Skin epidermis (tissue), 12 donors: ENCODE data around the gene CAMK4.

Experiments used
- H3K27ac ChIP-seq, 21 experiments: fragments of 200-600 bp; sonication (generic) in 11 of 21; one replicate each; pipeline ENCODE4 v1.5.0; 2020; ENCODE audit warnings: mild to moderate bottlenecking in 3 of 21, inconsistent platforms in 2 of 21, moderate library complexity in 2 of 21
- H3K4me3 ChIP-seq, 7 experiments: fragments of 200-600 bp; sonication (generic) in 2 of 7; one replicate each; pipeline ENCODE4 v1.5.0; 2020; ENCODE audit warnings: inconsistent platforms in 2 of 7, mild to moderate bottlenecking in 2 of 7, moderate library complexity in 1 of 7

Gene CAMK4

GRCh38 chr5:111360173-111360572, 136.0 kb downstream of the CAMK4 start:
- Histone ChIP-seq H3K4me3 (no peak overlapping the region), H3K27ac (no peak overlapping the region)

- Histone ChIP-seq H3K27ac (no peak overlapping the region), H3K4me3 (no peak overlapping the region)
These were observed 140.8 kb downstream of the CAMK4 start for GRCh38 chr5:111364992-111365391.

GRCh38 chr5:111366388-111366787, 142.2 kb downstream of the CAMK4 start:
- no peak overlapping the region for H3K4me3 ChIP-seq
- H3K27ac ChIP-seq: no peak overlapping the region

- Histone ChIP-seq H3K27ac (no peak overlapping the region), H3K4me3 (no peak overlapping the region)
These were observed 142.9 kb downstream of the CAMK4 start for GRCh38 chr5:111367115-111367514.

GRCh38 chr5:111372799-111373198, 148.6 kb downstream of the CAMK4 start:
- Histone ChIP-seq H3K4me3 (no peak overlapping the region), H3K27ac (no peak overlapping the region)

- no peak overlapping the region for H3K4me3 ChIP-seq
- no peak overlapping the region for H3K27ac ChIP-seq
These were observed 150.2 kb downstream of the CAMK4 start for GRCh38 chr5:111374380-111374779.

- Histone ChIP-seq H3K27ac (no peak overlapping the region), H3K4me3 (no peak overlapping the region)
These were observed 151.5 kb downstream of the CAMK4 start for GRCh38 chr5:111375645-111376044.

- Histone ChIP-seq H3K27ac (no peak overlapping the region), H3K4me3 (no peak overlapping the region)
These were observed 153.1 kb downstream of the CAMK4 start for GRCh38 chr5:111377306-111377705.

GRCh38 chr5:111379391-111379816, 155.2 kb downstream of the CAMK4 start:
- H3K4me3 ChIP-seq: no peak overlapping the region
- no peak overlapping the region for H3K27ac ChIP-seq

GRCh38 chr5:111383288-111383970, 159.2 kb downstream of the CAMK4 start:
- Histone ChIP-seq H3K27ac (no peak overlapping the region), H3K4me3 (no peak overlapping the region)

- H3K4me3 ChIP-seq: no peak overlapping the region
- no peak overlapping the region for H3K27ac ChIP-seq
These were observed 160.0 kb downstream of the CAMK4 start for GRCh38 chr5:111384220-111384619.

- no peak overlapping the region for H3K27ac ChIP-seq
- no peak overlapping the region for H3K4me3 ChIP-seq
These were observed 160.9 kb downstream of the CAMK4 start for GRCh38 chr5:111385051-111385450.

GRCh38 chr5:111385970-111386831, 162.0 kb downstream of the CAMK4 start:
- H3K27ac ChIP-seq: no peak overlapping the region
- no peak overlapping the region for H3K4me3 ChIP-seq

- no peak overlapping the region for H3K27ac ChIP-seq
These were observed 162.6 kb downstream of the CAMK4 start for GRCh38 chr5:111386832-111387162.

GRCh38 chr5:111387361-111387760, 163.2 kb downstream of the CAMK4 start:
- Histone ChIP-seq H3K4me3 (no peak overlapping the region), H3K27ac (no peak overlapping the region)

More at GRCh38 chr5:111386832-111387162, 162.6 kb downstream of the CAMK4 start:
- no peak overlapping the region for H3K4me3 ChIP-seq

GRCh38 chr5:111389390-111390082, 165.4 kb downstream of the CAMK4 start:
- Histone ChIP-seq H3K4me3 (no peak overlapping the region), H3K27ac (no peak overlapping the region)

GRCh38 chr5:111392181-111392580, 168.0 kb downstream of the CAMK4 start:
- Histone ChIP-seq H3K4me3 (no peak overlapping the region), H3K27ac (no peak overlapping the region)

- H3K27ac ChIP-seq: no peak overlapping the region
These were observed 170.4 kb downstream of the CAMK4 start for GRCh38 chr5:111394586-111394985.

GRCh38 chr5:111398013-111398412, 173.8 kb downstream of the CAMK4 start:
- Histone ChIP-seq H3K27ac (no peak overlapping the region), H3K4me3 (no peak overlapping the region)

More at GRCh38 chr5:111394586-111394985, 170.4 kb downstream of the CAMK4 start:
- H3K4me3 ChIP-seq: no peak overlapping the region

- H3K4me3 ChIP-seq: no peak overlapping the region
These were observed 174.9 kb downstream of the CAMK4 start for GRCh38 chr5:111399113-111399512.

GRCh38 chr5:111401906-111402305, 177.7 kb downstream of the CAMK4 start:
- no peak overlapping the region for H3K27ac ChIP-seq
- H3K4me3 ChIP-seq: no peak overlapping the region

More at GRCh38 chr5:111399113-111399512, 174.9 kb downstream of the CAMK4 start:
- no peak overlapping the region for H3K27ac ChIP-seq
